ENCODE data around the gene SMAD2.

Gene SMAD2

DNA sequence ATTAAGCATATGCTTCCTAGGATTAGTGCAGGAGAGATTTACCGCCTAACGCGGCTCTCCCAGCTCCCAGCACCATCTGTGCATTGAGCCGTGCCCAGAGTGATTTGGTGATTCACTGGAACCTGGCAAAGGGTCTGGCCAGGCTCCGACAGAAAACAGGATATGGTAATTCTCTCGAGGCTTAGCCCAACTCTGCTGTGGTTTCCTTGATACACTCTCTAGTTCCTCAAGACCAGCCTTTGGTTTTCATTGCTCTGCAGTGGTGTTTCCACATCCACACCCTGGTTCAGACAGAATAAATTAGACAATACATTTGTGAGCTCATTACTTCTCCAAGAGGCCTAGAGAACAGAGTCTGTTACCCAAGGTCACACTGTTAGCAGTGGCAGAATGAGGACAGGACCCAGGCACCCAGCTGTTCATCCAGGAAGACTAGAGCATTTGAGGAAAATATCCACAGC lies 23.0 kb upstream of the SMAD2 start:
- DNase-seq: peak; percentile 37
- Mint-ChIP-seq H3K36me3 (ENCODE audit: low read depth) (no peaks in the 10 kb centered on the region), H3K4me3 (no peak overlapping the region), H3K4me1 (peaks cover 8% of the 10 kb centered on the region), H3K9me3 (no peaks in the 10 kb centered on the region), H3K27ac (peak overlapping the region; percentile 17), H3K27me3 (ENCODE audit: low read depth, poor library complexity) (peaks cover 12% of the 10 kb centered on the region)
- TF ChIP-seq, protein P1, sequence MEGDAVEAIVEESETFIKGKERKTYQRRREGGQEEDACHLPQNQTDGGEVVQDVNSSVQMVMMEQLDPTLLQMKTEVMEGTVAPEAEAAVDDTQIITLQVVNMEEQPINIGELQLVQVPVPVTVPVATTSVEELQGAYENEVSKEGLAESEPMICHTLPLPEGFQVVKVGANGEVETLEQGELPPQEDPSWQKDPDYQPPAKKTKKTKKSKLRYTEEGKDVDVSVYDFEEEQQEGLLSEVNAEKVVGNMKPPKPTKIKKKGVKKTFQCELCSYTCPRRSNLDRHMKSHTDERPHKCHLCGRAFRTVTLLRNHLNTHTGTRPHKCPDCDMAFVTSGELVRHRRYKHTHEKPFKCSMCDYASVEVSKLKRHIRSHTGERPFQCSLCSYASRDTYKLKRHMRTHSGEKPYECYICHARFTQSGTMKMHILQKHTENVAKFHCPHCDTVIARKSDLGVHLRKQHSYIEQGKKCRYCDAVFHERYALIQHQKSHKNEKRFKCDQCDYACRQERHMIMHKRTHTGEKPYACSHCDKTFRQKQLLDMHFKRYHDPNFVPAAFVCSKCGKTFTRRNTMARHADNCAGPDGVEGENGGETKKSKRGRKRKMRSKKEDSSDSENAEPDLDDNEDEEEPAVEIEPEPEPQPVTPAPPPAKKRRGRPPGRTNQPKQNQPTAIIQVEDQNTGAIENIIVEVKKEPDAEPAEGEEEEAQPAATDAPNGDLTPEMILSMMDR (IDR thresholded peaks at IDR 0.05): no peak

DNA sequence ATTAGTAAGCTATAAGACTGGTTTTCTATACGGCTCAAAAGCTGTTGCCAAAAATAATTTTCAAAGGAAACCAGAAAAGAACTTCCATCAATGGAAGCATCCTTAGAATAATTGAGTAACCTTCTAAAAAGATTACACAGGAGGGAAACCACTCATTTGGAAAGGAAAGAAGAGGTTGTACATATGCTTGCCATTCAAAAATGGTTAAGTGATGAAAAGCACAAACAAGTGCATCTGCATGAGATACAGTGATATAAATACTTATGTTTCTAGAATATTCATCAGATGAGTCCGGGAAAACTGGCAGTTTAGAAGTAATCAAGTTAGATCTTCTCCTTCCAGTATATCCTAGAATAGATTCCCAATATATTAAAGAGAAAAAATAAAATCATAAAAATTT lies 20.1 kb upstream of the SMAD2 start:
- no peaks in the 10 kb centered on the region for H3K36me3 Mint-ChIP-seq (ENCODE audit: low read depth)
- peaks cover 9% of the 10 kb centered on the region for H3K9me3 Mint-ChIP-seq
- no peak overlapping the region for H3K27ac Mint-ChIP-seq
- TF ChIP-seq, protein P1 (IDR thresholded peaks at IDR 0.05): no peak
- H3K4me3 Mint-ChIP-seq: no peak overlapping the region
- peaks cover 8% of the 10 kb centered on the region for H3K4me1 Mint-ChIP-seq
- peaks cover 8% of the 10 kb centered on the region for H3K27me3 Mint-ChIP-seq (ENCODE audit: low read depth, poor library complexity)
- no peak for DNase-seq

DNA sequence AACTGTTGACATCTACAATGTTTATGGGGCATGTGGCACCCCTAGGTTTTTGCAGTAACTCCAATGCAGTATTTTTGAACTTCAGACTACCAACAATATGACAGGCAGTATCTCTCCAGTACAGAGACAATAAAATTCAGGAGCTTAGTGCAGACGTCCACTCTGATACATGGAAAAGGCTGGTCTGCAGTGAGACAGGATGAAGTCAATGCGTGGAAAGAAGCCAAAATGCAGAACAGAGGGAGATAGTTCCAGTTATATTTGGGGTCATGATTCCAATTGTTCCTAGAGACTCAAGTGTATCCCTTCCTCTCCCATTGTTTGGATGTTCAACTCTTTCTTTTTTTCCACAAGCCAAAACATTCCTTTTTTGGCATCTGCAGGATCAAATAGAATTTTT lies 18.7 kb upstream of the SMAD2 start:
- Mint-ChIP-seq H3K9me3 (peaks cover 9% of the 10 kb centered on the region), H3K27ac (no peak overlapping the region), H3K4me3 (no peak overlapping the region), H3K36me3 (ENCODE audit: low read depth) (no peaks in the 10 kb centered on the region), H3K27me3 (ENCODE audit: low read depth, poor library complexity) (peaks cover 8% of the 10 kb centered on the region), H3K4me1 (peaks cover 8% of the 10 kb centered on the region)
- TF ChIP-seq, protein P1 (IDR thresholded peaks at IDR 0.05): no peak
- no peak for DNase-seq

DNA sequence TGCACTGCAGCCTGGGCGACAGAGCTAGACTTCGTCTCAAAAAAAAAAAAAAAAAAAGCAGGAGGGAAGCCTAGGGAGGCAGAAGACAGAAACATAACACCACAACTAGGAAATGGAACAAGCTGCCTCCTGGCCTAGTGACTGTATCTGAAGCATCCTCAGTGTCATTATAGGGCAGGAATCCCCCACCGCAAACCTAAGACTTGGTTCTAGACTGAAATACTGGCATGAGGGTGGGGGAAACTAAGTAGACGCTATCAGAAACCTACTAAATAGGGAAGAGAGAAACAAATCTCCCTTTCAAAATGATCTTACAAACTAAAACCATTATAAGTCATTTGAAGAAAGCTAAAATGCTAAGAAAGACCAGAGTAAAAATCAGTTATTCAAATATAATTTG lies 16.4 kb upstream of the SMAD2 start:
- H3K27ac Mint-ChIP-seq: no peak overlapping the region
- no peaks in the 10 kb centered on the region for H3K4me1 Mint-ChIP-seq

DNA sequence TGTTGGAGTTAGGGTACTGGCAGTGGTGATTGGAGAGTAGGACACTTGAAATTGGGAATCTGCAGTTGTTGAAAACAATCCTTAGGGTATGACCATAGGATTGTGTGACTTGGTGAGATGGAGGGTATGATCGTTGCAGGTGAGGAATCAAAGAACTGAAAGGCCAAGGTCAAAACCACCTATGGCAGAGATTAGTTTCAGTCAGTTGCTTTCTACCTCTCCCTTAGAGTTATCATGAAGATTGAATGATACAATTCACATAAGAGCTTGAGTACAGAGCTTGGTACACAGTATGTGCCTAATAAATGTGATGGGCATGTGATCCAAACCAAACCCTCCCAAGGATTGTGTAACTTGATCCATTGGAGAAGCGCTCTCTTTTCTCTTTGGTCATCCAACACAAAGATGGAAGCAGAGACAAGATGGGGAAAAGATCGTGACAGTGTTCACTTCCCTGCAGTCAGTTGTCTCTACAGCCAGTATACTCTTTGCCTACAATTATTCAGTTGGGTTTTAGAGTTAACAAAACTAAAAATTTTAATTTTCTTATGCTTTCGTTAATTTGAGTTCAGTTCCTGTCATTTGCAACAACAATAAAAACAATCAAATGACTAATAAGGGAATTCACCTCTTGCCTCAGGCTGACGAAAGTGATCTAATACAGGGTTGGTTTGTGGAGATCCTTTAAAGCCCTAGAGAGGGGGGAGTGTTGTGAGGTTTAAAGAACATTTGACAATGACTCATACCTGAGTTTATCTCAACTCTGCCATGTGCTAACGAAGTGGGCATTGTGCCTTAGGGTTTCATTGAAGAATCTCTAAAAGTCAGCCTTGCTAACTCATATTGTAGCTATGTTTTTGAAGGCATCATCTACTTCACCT lies 14.8 kb upstream of the SMAD2 start:
- Mint-ChIP-seq H3K4me1 (no peaks in the 10 kb centered on the region), H3K4me3 (no peak overlapping the region)
- no peak for DNase-seq

More for the DNA sequence above, 16.4 kb upstream of the SMAD2 start:
- DNase-seq: no peak
- H3K4me3 Mint-ChIP-seq: no peak overlapping the region
- no peaks in the 10 kb centered on the region for H3K36me3 Mint-ChIP-seq (ENCODE audit: low read depth)
- peaks cover 12% of the 10 kb centered on the region for H3K9me3 Mint-ChIP-seq
- TF ChIP-seq, protein P1 (IDR thresholded peaks at IDR 0.05): no peak
- H3K27me3 Mint-ChIP-seq (ENCODE audit: low read depth, poor library complexity): peaks cover 8% of the 10 kb centered on the region

More for the DNA sequence above, 14.8 kb upstream of the SMAD2 start:
- Mint-ChIP-seq H3K27ac (no peak overlapping the region), H3K9me3 (peaks cover 13% of the 10 kb centered on the region), H3K27me3 (ENCODE audit: low read depth, poor library complexity) (peaks cover 6% of the 10 kb centered on the region), H3K36me3 (ENCODE audit: low read depth) (no peaks in the 10 kb centered on the region)
- TF ChIP-seq, protein P1 (IDR thresholded peaks at IDR 0.05): no peak
